ENCODE data around the gene ANO3.

The ANO3 gene

DNA sequence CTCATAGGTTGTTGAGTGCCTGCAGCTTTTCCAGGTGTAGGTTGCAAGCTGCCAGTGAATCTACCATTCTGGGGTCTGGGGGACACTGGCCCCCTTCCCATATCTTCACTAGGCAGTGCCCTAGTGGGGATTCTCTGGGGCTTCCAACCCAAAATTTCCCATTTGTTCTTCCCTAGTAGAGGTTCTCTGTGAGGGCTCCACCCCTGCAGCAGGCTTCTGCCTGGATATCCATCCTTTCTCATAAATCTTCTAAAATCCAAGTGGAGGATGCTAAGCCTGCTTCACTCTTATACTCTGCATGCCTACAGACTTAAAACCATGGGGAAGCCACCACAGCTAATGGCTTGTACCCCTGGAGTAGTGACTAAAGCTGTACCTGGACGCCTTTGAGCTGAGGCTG, 33.4 kb downstream of the ANO3 start:
- no peak for DNase-seq

DNA sequence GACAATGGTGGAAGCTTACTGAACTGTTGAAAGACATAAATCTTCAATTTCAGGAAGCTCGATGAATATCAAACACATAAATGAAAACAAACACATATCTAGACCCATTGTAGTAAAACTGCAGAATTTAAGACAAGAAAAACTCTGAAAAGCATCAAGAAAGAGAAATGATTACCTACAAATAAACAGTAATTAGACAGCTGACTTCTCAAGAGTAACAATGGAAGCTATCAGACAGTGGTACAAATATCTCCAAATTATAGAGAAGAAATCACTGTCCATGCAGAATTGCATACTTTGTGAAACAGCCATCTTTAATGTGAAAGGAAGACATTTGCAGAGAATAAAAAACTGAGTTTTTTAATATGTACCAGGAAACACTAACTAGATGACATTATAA, 45.7 kb downstream of the ANO3 start:
- DNase-seq, result no peak

DNA sequence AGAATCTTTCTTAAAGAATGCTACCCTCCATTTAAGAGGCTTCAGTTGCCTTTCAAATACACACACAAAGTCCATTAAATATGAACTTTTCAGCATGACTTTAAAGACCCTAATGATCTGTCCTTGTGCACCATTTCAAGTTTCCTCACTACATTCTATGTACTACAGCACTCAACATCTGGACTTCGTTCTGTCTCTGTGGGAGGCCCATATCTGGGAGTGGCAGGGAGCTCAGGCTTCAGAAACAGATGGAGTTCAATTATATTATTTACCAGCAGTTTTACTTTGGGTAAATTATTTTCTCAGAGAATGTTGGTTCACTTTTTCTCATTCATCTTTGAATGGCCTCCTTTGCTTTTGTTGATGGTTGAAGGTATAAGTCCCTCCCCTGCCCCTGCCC, 67.4 kb downstream of the ANO3 start:
- DNase-seq, result no peak

DNA sequence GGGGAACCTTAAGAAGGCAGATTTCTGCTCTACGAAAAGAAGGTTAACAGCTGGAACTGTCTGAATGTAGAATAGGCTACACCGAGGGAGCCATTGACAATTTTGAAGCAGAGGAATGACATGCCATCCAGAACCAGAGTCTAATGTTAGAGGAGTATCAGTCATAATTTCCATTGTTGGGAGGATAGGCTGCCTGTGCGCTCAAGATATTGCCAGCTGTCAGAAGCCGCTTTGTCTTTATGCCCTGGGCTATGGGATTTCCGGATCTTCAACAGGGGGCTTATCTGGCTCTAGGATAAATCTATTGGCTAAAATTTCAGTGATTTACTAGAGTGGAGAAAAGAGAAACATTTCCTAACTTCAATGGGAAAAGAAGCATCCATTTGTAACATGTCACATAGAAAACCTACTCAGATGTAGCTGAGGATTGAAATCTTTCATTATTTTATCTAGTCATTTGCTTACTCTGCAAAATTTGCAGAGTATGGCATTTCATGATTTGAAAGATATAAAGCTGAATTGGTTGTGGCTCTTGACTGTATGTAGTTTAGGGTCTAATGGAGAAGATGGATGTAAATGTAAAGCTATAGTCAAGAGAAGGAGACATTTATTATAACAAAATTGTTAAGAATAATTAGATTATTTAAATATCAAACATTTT, 78.9 kb downstream of the ANO3 start:
- no peak for DNase-seq

DNA sequence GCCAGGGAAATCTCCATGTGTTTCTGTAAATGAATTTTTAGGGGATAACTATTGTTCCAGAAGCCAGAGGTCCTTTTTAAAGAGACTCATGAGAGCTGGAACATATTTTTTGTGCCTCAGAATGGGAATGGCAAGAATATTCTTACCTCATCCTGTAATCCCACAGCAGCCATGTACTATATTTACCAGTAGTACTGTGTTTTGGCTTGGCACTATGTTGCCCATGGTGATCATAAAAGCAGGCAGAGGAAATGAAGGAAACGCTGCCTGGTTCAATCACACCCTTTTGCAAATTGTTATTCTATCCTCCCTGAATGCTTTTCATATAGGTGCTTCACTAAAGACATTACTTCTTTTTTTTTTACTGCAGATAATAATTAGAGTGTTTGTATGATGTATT, 81.0 kb downstream of the ANO3 start:
- no peak for DNase-seq

DNA sequence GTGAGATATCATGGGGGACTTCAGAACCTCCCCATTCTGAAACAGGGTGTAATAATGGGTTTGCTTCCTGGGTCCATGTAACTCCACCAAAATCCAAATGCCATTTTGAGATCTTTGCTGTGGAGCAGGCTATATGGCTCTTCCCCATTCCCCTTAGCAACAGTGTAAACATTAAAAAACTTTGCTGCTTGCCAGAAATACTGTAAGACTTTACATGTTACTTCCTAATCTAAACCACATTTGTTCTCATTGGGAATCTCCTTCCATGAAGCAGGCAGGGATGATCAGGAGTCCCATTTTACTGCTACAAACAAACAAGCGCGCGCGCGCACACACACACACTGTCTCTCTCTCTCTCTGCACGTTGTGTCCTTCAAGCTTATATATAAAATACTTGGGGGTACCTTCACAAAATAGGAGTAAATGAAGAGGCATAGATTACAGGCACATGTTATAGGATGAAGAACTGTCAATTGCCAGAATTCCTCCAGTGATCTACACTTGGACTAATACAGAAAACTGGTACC, 86.5 kb downstream of the ANO3 start:
- no peak for DNase-seq

DNA sequence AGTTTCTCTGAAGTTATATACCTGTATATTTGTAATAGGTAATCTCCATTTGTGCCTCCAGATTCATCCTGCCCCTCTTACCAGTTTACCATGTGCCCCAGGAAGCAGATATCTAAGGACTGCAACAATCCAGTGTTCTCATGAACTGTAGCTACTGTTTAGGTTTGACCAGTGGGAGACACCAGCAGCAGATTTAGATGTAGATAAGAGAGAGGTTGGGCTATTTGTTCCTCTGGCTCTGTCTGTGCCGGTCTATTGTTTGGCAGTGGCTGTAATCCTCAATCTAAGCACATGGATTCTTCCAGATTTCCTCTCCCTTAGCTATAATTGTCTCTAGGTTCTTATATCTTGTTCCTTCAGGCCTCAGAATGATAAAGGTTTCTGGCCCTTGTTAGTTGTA, 88.4 kb downstream of the ANO3 start:
- DNase-seq, result no peak

DNA sequence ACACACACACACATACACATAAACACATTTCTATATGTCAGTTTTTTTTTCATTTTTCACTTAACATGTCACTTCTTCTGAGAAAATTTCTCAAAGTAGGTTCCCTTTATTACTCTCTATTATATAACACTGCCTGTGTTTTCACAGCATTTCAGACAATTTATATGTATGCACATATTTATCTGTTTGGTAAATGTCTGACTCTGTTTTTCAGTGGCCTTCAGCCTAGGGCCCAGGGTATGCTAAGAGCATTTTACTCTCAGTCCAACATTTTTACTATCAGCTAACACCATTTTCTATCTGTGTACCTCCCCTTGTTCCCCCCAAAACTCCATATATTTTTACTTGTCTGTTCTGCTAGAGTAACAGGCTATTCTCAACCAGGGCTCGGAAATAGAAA, 92.3 kb downstream of the ANO3 start:
- no peak for DNase-seq

DNA sequence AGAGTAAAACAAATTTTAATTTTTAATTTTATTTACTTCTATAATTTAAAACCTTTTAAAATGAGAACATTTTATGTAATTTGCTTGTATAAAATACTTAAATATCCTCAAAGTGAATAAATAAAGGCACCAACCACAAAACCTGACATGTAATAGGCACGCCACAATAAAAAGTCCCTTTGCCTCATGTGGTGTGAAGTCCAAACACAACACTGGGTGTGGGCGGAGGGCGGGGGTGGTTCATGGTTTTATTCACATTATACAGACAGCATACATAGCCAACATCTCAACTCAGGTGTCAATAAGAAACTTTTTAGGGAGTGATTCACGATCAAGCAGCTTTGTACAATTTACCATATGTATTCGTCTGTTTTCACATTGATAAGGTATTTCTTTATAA, 107.9 kb downstream of the ANO3 start:
- DNase-seq, result no peak

DNA sequence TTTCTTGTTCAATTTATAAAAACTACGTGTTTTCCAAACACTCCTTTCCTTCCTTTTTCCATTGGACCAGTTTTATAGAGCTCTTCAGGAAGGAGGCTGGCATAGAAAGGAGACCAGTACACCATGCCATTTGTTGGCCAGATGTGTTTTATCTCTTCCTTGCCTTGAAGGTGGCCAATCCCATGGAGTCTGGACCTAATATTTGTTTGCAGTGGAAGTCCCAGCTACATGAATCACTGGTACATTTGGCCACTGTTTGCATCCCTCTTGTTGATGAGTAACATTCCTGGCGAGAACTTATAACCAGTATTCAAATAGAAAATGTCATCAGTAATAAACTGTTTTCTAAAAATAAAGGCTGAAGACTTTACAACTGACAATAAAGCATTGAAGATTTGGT, 110.2 kb downstream of the ANO3 start:
- no peak for DNase-seq

DNA sequence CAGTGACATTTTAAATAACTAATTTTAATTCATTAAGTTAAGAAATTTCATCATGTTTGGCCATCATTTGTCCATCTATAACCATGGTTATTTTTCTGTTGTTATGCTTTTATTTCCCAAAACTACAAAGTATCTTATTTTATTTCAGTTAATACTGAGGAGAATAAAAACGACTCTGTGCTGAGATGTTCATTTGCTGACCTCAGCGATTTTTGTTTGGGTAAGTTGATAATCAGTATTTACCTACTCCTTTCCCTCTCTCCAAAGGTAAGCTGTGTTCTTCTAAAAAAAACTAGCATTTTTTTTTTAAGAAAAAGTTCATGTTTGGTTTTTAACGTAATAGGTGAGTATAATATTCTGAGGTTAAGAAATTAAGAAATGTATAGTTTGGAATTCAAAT, 111.7 kb downstream of the ANO3 start:
- no peak for DNase-seq

DNA sequence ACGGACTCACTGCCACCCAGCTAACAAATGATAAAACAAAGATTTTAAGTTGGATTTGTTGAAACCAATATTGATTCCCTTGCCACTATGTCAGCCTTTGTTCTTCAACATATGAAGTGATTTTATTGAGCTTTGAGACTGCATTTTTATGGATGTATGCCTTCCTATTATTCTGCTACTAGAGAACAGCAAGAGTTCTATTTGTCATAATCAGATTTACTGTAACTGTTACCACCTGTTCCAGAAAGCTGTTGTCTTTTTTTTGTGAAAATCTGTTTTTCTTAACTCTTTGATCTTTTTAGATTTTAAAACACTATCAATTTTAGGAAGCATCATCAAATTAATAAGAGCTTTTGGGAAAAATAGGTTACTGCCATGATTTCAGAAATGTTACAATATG, 125.7 kb downstream of the ANO3 start:
- no peak for DNase-seq

DNA sequence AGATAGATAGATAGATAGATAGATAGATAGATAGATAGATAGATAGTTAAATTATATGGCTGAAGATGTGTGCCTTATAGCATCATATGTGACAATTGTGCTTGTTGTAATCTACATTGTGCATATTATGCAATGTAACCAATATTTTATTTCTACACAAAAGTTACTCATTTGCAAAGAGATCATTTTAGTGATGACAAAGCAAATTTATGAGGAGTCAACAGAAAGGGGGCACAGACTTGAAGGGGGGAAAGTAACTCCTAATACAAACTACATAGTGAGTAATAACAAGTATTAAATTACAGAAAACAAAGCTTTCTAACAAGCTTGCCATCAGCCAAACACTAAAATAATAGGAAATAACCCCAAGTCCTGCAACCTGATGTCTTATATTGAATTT, 133.3 kb downstream of the ANO3 start:
- no peak for DNase-seq

DNA sequence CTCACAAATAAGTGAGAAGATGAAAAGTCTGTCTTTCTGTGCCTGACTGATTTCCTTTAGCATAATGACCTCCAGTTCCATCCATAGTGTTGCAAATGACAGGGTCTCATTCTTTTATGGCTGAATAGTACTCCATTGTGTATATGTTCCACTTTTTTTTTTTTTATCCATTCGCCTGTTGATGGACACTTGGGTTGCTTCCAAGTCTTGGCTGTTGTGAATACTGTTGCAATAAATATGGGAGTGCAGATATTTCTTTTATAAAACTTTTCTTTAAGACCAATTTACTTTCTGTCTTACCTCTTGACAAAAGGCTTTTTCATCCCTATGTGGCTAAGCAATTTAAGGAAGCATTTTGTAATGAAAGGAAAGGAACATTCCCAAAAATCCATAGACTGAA, 135.6 kb downstream of the ANO3 start:
- DNase-seq, result no peak

DNA sequence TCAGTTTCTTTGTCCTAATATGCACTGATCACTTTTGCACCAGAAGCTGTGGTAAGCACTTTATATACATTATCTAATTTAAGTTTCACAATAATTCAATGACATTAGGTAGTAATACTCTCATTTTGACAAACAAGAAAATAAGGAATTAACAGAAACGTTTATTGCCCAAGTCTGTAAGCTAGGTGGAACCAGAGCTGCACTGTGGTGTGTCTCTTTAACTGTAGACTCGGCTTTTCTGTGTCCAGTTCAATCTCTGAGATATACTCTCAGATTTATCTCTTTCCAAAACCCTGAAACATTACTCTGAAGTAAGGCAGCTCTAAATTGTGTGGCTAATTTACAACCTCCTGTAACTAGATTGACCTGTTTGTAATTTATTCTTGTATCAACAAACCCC, 139.1 kb downstream of the ANO3 start:
- DNase-seq, result no peak

DNA sequence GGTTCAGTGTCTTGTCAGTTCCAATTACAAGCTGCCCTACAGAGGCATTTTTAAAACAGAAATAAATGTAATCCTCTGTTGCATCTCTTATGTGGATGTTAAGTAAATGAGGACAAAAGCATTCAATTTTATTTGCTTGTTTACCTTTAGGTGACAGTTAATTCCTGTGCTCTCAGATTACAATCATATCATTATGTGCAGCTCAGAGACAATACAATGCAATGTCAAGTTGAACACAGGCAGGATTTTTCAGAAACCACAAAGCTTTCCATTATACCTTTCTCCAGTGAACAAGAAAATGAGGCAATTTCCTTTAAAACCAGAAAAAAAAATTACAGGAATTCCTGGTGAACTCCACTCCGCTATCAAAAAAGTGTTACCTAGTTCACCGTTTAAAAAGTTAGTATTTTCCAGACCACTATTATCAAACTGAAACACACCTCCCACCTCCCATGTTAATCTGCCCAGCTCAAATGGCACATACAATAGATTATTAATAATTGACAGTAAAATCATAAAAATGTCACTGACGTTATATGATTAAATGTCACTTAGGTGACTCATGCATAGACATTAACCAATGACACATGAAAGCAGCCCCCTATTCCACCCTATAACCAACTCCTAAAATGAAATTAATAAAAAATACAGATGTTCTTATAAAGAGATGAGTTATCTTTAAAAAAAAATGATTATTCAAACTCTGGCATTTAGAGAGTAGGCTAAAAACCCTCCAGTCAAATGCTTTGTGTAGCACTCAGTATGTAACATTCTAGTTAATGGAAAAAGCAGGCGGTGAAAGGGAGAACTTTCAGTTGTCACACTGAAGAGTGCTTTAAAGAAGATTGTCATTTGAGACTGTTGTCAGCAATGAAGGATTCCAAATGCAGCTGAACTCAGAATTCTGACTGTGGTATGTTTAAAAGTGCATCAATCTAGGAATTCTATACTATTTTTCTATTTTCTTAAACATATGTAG, 141.6 kb downstream of the ANO3 start:
- DNase-seq, result no peak

DNA sequence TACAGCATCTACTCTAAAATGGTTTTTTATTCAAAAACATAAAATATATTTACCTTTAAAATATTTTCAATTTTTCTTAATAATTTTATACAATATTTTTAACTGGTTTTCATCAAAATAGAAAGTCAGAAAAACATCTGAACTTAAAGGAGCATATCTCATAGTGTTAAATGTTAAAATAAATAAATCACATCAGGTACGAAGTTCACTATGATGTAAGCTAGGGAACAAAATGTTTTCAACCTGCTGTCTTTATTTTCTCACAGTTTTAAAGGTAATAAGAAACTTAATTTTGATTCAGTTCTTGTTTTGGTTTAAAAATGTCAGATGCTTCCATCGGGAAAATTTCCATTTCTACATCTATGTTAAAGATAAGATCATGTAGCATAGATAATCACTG, 142.5 kb downstream of the ANO3 start:
- no peak for DNase-seq

DNA sequence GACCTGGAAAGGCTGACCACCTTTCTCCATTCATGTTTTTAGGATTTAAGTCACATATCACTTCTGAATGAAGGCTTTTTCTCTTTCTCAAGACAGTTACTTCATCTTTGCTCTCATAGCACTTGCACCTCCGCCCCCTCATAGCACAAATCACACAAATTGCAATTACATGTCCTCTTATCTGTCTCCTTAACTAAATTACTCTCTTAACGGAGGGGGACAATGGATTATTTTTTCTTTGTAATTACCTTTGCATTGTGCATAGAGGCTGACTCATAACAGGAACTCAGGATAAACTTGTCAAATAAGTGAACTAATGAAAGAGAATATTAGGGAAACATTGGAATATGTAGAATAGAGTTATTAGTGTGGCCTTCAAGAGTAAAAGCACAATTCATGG, 145.5 kb downstream of the ANO3 start:
- DNase-seq, result no peak

DNA sequence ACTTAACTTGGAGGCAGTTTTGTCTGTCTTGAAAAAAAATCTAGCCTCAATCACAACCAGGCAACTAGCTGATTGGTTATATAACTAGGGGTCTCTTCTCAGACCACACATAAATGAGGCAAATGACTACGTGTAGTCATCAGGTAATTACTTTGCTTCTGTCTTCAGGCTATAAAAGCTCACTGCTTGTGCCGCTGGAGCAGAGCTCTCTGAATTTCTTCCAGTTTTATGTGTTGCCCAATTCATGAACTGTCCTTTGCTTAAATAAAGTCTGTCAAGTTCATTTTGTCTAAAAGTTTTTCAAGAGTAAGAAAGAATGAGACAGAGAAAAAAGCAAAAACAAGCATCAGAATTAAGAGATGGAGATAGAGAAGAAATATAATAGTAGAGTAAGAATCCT, 146.8 kb downstream of the ANO3 start:
- DNase-seq, result no peak

DNA sequence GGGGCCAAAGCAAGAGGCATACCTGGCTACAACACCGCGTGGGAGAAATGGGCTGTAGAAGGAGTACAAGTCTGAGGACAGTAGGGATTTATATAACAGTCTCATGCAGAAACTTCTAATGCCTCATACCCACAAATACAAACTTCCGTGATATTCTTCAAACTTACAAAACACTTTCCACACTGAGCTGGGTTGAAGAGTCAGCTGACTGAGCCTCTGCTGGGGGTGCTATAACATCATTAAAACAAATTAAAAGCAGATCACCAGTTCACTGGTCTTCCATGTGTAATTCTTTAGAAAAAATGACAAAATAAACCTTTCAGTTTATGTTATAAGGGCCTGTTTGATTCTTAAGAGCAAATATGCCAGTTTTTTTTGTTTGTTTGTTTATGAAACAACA, 148.1 kb downstream of the ANO3 start:
- DNase-seq, result no peak

DNA sequence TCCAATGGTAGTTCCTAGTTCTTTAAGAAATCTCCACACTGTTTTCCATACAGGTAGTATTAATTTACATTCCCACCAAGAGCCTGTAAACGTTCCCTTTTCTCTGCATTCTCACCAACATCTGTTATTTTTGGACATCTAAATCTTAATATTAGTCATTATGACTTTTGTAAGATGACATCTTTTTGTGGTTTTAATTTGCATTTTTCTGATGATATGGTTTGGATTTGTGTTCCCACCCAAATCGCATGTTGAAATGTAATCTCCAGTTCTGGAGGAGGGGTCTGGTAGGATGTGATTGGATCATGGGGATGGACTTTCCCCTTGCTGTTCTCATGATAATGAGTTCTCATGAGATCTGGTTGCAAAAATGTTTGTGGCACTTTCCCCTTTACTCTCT, 151.2 kb downstream of the ANO3 start:
- DNase-seq, result no peak

DNA sequence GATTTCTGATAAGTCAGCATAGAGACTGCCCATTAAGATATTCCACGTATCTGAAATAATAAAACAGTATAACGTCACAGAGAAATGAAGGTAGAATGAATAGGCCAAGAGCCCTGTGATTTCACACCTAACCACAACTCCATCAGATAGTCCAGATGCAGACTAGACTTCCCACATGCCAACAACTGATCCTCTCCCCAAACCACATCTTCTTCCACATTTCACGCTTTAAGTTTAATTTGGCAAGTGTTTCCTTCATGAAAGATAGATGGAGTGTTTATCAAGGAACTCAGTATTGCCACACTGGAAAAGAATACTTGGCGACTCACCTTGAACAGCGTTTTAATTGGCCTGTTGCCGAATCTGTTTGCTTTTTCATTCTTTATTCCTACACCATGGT, 158.6 kb downstream of the ANO3 start:
- no peak for DNase-seq

DNA sequence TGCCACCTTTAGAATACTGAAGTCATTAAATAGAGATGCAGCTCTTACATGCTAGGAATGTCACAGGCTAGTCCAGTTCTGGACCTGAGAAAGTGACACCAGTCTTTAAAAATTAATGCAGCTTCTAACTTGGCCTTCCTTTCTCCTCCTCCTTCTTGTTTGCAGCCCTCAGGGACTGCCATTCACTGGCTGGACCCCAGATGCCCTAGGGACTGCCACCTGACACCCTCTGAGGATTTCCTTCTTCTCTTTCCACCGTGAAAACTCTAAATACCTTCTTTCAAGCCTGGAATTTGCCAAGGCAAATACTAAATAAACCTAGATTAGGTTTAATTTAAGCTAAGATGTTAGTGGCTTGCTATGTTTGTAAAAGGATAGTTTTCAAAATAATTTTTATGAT, 161.7 kb downstream of the ANO3 start:
- DNase-seq, result no peak

DNA sequence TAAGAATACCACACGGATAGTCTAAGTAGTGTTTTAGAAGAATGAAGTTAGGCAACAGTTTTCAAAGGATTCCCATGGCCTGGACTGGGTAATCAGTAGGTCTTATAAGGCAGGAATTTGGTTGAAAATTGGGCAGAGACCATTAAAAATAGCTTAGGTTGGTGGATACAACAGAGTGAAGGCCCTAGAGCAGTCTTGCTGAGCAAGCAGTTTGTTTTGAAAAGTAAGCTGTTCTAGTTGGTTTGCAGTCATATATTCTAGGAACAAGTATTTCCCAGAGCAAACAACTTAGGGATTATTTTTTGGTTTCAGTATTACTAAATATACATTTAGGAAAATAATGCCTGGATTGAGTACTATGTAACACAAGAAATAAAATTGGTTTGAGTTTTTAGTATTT, 175.3 kb downstream of the ANO3 start:
- DNase-seq, result no peak

Measured in NCI-H2029 treated with DMSO at 0.1 percent for 48 hours (cell line).